Stimulated activated CD4-positive, alpha-beta T cell treated with anti-CD3 and anti-CD28 coated beads, Interleukin-4, amount 100 ng/mL, for 4 hours (primary cell): ENCODE measurements around the gene SNRPD2.
"Not testable (repeated sequence)": the region's sequence is repeated elsewhere in the genome, so short reads cannot be mapped to it uniquely, and the experiment has no call there.

Source experiments
- DNase-seq, 2 experiments: peaks; one replicate each; pipeline ENCODE4 v3.0.0-alpha.2; 2020

The SNRPD2 gene

GRCh38 chr19:45701676-45702075 lies 9.9 kb upstream of the SNRPD2 start:
- DNase-seq: no peak

- DNase-seq: peak; percentile 65 to 78
Observed at GRCh38 chr19:45693106-45693788, 1.5 kb upstream of the SNRPD2 start.

- peak; percentile 92 to 98 for DNase-seq
Observed at GRCh38 chr19:45692187-45693105, 693 bp upstream of the SNRPD2 start, which contains the start of gene QPCTL. QPCTL (plus strand) TSS chr19:45692666; CDS start chr19:45692704, 38 bp downstream.

GRCh38 chr19:45687599-45687998 lies 4.2 kb downstream of the SNRPD2 start:
- DNase-seq: no peak

GRCh38 chr19:45685045-45685444 lies 6.7 kb downstream of the SNRPD2 start:
- DNase-seq: not testable (repeated sequence)

- no peak for DNase-seq
Observed at GRCh38 chr19:45682908-45683307, 8.8 kb downstream of the SNRPD2 start.

- no peak for DNase-seq
Observed at GRCh38 chr19:45682117-45682516, 9.6 kb downstream of the SNRPD2 start.

- DNase-seq: peak; percentile 80 to 81
Observed at GRCh38 chr19:45681391-45682015, 10.2 kb downstream of the SNRPD2 start.

- DNase-seq: peak; percentile 81 to 87
Observed at GRCh38 chr19:45677351-45678230, 14.2 kb downstream of the SNRPD2 start.

GRCh38 chr19:45676851-45677263 lies 14.9 kb downstream of the SNRPD2 start:
- peak; percentile 54 to 88 for DNase-seq

- DNase-seq: no peak
Observed at GRCh38 chr19:45674946-45675345, 16.8 kb downstream of the SNRPD2 start.

GRCh38 chr19:45670670-45671453 lies 20.9 kb downstream of the SNRPD2 start:
- peak; percentile 30 to 48 for DNase-seq

- DNase-seq: peak in 1 of 2 experiments; percentile 57
Observed at GRCh38 chr19:45668342-45668871, 23.3 kb downstream of the SNRPD2 start.

GRCh38 chr19:45667620-45668341 lies 24.0 kb downstream of the SNRPD2 start, which contains the start of gene GIPR:
GIPR (plus strand) TSS chr19:45668221; CDS start chr19:45669521, 1,300 bp downstream.
- peak; percentile 51 to 58 for DNase-seq

- DNase-seq: no peak
Observed at GRCh38 chr19:45664575-45664974, 27.2 kb downstream of the SNRPD2 start.

- DNase-seq: no peak
Observed at GRCh38 chr19:45663800-45664199, 28.0 kb downstream of the SNRPD2 start.

GRCh38 chr19:45660636-45661035 lies 31.1 kb downstream of the SNRPD2 start:
- no peak for DNase-seq

- no peak for DNase-seq
Observed at GRCh38 chr19:45659096-45659729, 32.5 kb downstream of the SNRPD2 start.

GRCh38 chr19:45657520-45658167 lies 34.1 kb downstream of the SNRPD2 start:
- no peak for DNase-seq
